Measurements from ENCODE around the gene BICRAL. TPM values are rescaled to one million over a fixed set of nuclear protein-coding genes. Genes with fewer than 3 reads are reported as not detected.

The BICRAL gene, protein sequence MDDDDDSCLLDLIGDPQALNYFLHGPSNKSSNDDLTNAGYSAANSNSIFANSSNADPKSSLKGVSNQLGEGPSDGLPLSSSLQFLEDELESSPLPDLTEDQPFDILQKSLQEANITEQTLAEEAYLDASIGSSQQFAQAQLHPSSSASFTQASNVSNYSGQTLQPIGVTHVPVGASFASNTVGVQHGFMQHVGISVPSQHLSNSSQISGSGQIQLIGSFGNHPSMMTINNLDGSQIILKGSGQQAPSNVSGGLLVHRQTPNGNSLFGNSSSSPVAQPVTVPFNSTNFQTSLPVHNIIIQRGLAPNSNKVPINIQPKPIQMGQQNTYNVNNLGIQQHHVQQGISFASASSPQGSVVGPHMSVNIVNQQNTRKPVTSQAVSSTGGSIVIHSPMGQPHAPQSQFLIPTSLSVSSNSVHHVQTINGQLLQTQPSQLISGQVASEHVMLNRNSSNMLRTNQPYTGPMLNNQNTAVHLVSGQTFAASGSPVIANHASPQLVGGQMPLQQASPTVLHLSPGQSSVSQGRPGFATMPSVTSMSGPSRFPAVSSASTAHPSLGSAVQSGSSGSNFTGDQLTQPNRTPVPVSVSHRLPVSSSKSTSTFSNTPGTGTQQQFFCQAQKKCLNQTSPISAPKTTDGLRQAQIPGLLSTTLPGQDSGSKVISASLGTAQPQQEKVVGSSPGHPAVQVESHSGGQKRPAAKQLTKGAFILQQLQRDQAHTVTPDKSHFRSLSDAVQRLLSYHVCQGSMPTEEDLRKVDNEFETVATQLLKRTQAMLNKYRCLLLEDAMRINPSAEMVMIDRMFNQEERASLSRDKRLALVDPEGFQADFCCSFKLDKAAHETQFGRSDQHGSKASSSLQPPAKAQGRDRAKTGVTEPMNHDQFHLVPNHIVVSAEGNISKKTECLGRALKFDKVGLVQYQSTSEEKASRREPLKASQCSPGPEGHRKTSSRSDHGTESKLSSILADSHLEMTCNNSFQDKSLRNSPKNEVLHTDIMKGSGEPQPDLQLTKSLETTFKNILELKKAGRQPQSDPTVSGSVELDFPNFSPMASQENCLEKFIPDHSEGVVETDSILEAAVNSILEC
- 2.7 and 5.3 TPM in 2 replicates for total RNA-seq

DNA sequence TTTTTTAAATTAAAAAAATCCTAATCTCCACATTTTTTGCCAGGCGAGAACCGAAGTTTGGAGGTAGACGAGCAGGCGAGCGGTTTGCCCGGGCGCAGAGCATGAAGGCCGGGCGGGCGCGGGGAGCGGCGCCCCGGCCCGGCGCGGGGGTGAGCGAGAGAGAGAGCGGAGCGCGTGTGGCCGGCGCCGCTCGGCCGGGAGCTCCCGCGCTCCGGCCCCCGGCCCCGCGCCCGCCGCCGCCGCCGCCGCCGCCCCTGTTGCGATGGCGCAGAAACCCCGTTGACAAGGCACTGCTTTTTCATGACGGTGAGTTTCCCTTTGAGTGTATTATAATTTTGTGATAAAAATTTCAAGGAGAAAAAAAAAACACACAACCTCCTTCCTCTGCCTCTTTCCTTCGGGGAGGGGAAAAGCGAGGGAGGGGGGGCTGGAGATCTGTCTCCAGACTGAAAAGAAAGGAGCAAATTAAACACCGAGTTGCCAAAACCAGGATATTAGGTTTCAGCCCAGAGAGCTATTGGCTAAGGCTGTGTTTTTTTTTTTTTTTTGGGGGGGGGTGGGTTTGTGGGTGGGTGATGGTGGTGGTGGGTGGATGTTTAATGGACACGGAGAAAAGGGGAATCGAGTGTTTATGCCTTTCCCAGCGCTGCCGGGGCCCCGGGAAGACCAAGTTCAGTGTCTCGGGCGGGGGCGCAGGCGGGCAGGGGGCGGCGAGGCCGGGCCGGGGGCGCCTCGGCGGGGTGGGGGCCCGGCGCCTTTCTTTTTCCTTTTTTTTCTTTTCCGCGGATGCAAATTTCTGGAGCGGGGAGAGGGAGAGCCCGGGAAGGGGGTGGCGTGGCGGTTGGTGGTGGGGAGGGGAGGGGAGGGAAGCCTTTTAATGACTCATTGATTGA, at the start of gene BICRAL:
Gene BICRAL (plus strand): TSS at position 257 of the 893 bp plus-strand sequence. CDS start 39,971 bp downstream, outside the sequence.

GRCh38 chr6:42745640-42746462, 36.0 kb upstream of the BICRAL start, which contains the start of gene TBCC:
TBCC (minus strand) TSS chr6:42746103; CDS start chr6:42746073, 30 bp downstream.

GRCh38 chr6:42879372-42880239, 97.8 kb downstream of the BICRAL start, which contains the start of gene RPL7L1:
RPL7L1 (plus strand) TSS chr6:42879616; CDS start chr6:42879911, 295 bp downstream.

DNA sequence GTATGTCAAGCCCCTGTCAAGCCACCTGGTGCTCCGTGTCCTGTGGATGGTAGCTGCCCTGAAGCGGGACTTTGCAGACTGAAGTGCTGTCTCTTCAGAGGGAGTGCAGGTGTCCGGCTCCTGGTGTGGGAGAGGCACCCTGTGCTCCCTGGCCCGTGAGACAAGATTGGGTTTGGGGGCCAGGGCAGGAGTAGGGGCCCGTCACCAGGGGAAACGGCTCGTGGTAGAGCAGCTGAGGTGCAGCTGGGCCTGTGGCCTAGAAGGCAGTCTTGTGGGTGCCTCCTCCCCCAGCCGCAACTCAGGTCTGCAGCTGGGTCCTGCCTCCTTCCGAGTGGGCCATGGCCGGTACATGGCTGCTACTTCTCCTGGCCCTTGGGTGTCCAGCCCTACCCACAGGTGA, 133.9 kb downstream of the BICRAL start, which contains the start of gene PTCRA:
Gene PTCRA (plus strand): TSS at position 322 of the 400 bp plus-strand sequence. CDS start 17 bp downstream, at position 339.

Other genes with a start within 250 kb of the BICRAL start
- 16.9 and 22.6 TPM in 2 replicates for gene UBR2, start 218.0 kb upstream of the BICRAL start, total RNA-seq
- gene PRPH2, start 59.5 kb upstream of the BICRAL start, total RNA-seq, result not detected in 2 replicates
- 28.7 and 44.1 TPM in 2 replicates for gene TBCC, start 35.9 kb upstream of the BICRAL start, total RNA-seq
- gene RPL7L1, start 97.6 kb downstream of the BICRAL start, total RNA-seq, result 168 and 177 TPM in 2 replicates
- not detected in 2 replicates for gene PTCRA, start 134.0 kb downstream of the BICRAL start, total RNA-seq
- 16.2 and 28.2 TPM in 2 replicates for gene CNPY3, start 147.4 kb downstream of the BICRAL start, total RNA-seq
- not detected in 2 replicates for gene GNMT, start 178.7 kb downstream of the BICRAL start, total RNA-seq
- 51.1 and 68.4 TPM in 2 replicates for gene PEX6, start 197.1 kb downstream of the BICRAL start, total RNA-seq
- 23.7 and 30.6 TPM in 2 replicates for gene PPP2R5D, start 202.5 kb downstream of the BICRAL start, total RNA-seq
- 47.1 and 65.3 TPM in 2 replicates for gene MEA1, start 231.9 kb downstream of the BICRAL start, total RNA-seq
- 66.0 and 67.8 TPM in 2 replicates for gene KLHDC3, start 232.2 kb downstream of the BICRAL start, total RNA-seq
- 86.3 and 110 TPM in 2 replicates for gene RRP36, start 239.6 kb downstream of the BICRAL start, total RNA-seq